AG04449 (cell line): ENCODE data around the gene CAT.

ENCODE experiments used
- CTCF ChIA-PET: fragments of 350-600 bp; formaldehyde crosslinking; extraction: SDS; loops from one replicate; lab custom pipeline; 2021; ENCODE audit warnings: antibody characterized with exemption; lab: Yijun Ruan, JAX
- POLR2A ChIA-PET: fragments of 400-600, 350-600 bp; formaldehyde crosslinking; extraction: SDS; loops from one replicate; lab custom pipeline; 2020; ENCODE audit warnings: antibody characterized with exemption, inconsistent platforms; lab: Yijun Ruan, JAX
- DNase-seq: peaks from one replicate; pipeline ENCODE4 v3.0.0-alpha.2; 2010; ENCODE audit warnings: low read depth, low spot score
- H3K4me3 ChIP-seq: 2 replicates; pipeline ENCODE4 v1.5.1; 2011; ENCODE audit warnings: low read depth, mild to moderate bottlenecking, control low read depth, low read length
- TF ChIP-seq, protein P1 (sequence below): IDR thresholded peaks from one replicate; pipeline ENCODE4 v1.5.1; 2011; ENCODE audit warnings: mild to moderate bottlenecking, moderate library complexity, low read length, control low read depth, inconsistent platforms; ENCODE audit not compliant: insufficient read depth; ENCODE audit errors: missing control alignments

CAT gene

DNA sequence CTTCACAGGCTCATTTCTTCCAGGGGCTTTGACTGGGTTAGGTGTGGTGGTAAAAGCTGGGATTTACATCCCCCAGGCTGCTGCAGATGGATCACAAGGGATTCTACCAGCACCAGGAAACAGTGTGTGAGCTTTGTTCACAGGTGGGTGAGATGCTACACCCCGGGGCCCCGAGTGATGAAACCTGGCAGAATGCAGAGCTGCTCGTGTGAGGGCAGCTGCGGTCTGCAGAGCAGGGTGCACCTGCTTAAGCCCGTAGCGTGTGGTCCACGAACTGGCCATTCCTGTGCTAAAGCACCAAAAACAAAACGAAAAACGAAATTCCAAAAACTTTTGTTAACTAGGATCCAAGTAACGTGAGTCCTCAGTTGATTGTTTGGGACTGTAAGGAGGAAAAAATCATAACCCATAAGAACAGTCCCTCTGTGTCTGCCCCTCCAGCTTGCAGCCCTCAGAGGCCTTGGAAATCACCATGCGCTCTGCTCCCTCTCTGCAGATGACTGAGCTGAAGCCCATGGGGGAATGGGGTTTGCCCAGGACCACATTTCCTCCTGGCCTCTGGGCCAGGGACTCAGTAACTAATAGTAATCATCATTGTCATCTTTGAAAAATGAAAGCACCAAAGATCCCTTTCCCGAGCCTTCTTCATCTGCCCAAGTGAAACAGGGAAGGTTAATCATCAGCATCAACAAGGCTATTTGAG is 50.3 kb downstream of the CAT start:
- no peak for DNase-seq
- TF ChIP-seq, protein P1, sequence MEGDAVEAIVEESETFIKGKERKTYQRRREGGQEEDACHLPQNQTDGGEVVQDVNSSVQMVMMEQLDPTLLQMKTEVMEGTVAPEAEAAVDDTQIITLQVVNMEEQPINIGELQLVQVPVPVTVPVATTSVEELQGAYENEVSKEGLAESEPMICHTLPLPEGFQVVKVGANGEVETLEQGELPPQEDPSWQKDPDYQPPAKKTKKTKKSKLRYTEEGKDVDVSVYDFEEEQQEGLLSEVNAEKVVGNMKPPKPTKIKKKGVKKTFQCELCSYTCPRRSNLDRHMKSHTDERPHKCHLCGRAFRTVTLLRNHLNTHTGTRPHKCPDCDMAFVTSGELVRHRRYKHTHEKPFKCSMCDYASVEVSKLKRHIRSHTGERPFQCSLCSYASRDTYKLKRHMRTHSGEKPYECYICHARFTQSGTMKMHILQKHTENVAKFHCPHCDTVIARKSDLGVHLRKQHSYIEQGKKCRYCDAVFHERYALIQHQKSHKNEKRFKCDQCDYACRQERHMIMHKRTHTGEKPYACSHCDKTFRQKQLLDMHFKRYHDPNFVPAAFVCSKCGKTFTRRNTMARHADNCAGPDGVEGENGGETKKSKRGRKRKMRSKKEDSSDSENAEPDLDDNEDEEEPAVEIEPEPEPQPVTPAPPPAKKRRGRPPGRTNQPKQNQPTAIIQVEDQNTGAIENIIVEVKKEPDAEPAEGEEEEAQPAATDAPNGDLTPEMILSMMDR, result no peak
- POLR2A ChIA-PET, result no interaction called here
- CTCF ChIA-PET, result interaction anchor here (1.2 to 9.1 kb wide), 6 partner anchors 9 to 315 kb away, joined by 3 to 133 read pairs (median 5); no protein-coding TSS in a partner anchor
- no peak overlapping the region for H3K4me3 ChIP-seq

- no peak for DNase-seq
- TF ChIP-seq, protein P1, result no peak
- ChIA-PET CTCF (interaction anchor here (0.6 to 9.1 kb wide), 7 partner anchors 10 to 321 kb away, joined by 3 to 133 read pairs (median 5); no protein-coding TSS in a partner anchor), POLR2A (no interaction called here)
- no peak overlapping the region for H3K4me3 ChIP-seq
Measured at GRCh38 chr11:34490304-34490703, 51.6 kb downstream of the CAT start.

DNA sequence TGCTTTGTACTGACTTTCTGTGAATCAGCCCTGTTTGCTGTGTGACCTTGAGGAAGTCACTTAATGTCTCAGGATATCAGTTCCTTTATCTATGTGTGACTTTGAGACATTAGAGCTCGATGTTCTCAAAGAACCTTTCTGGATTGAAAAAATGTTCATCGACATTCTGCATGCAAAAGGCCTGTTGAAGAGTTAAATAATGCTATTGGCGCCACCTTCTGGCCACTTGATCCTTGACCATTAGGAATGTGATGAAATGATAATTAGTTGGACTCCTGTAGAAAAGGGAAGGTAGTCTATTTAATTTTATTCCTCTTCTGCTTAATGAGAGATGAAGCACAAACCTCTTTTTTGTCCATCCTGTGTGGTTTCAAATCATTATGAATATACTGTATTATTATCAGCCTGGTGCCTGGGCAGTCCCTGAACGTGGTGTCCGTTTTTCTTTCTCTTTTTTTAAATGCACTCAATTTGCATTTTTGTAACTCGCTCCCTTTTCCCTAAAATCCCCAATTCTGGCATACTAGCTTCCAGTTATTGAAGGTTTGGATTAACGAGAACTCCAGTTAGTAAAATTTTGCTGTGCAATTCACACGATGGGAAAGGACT is 54.2 kb downstream of the CAT start:
- TF ChIP-seq, protein P1, result peak; percentile 55
- CTCF ChIA-PET, result interaction anchor here (0.6 to 9.1 kb wide), 50 partner anchors 10 to 685 kb away, joined by 3 to 133 read pairs (median 4); partner anchors contain the start of genes ABTB2 and ELF5
- H3K4me3 ChIP-seq, result no peak overlapping the region
- no peak for DNase-seq
- POLR2A ChIA-PET, result no interaction called here

DNA sequence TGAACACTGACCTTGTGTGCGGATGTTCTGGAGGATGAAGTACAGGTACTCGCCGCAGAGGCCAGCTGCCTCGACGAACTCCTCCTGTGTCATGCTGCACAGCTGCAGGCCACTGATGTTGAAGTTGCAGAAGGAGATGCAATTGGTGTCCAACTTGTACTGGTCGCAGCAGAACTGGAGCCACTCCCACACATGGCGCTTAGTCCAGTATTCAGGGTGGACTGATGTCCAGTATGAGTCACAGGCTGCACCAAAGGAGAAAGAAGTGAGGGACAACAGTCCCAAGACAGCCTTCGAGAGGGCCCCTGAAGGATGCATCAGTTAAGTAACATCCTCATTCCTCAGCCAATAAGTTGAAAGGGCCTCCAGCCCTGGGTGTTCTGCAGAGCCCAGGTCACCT is 54.7 kb downstream of the CAT start:
- no peak for DNase-seq
- POLR2A ChIA-PET, result no interaction called here
- CTCF ChIA-PET, result interaction anchor here (0.7 to 9.1 kb wide), 21 partner anchors 10 to 497 kb away, joined by 3 to 133 read pairs (median 6); partner anchors contain the start of gene ABTB2
- TF ChIP-seq, protein P1, result no peak
- H3K4me3 ChIP-seq, result no peak overlapping the region

- TF ChIP-seq, protein P1, result no peak
- DNase-seq, result no peak
- POLR2A ChIA-PET, result no interaction called here
- H3K4me3 ChIP-seq, result no peak overlapping the region
- CTCF ChIA-PET, result interaction anchor here (0.6 to 3.2 kb wide), 12 partner anchors 8 to 497 kb away, joined by 3 to 47 read pairs (median 4); partner anchors contain the start of gene ABTB2
Measured at GRCh38 chr11:34493926-34494595, 55.3 kb downstream of the CAT start.
